HG03097 (cell line): ENCODE data around the gene GOLGA6D.
"Not testable (repeated sequence)": the region's sequence is repeated elsewhere in the genome, so short reads cannot be mapped to it uniquely, and the experiment has no call there.

Experiments
- ATAC-seq: cut with Tn5 transposase; IDR thresholded peaks from one replicate; pipeline ENCODE4 v1.9.1; 2021; ENCODE audit not compliant: unreplicated experiment, low FRiP score

GOLGA6D gene, protein sequence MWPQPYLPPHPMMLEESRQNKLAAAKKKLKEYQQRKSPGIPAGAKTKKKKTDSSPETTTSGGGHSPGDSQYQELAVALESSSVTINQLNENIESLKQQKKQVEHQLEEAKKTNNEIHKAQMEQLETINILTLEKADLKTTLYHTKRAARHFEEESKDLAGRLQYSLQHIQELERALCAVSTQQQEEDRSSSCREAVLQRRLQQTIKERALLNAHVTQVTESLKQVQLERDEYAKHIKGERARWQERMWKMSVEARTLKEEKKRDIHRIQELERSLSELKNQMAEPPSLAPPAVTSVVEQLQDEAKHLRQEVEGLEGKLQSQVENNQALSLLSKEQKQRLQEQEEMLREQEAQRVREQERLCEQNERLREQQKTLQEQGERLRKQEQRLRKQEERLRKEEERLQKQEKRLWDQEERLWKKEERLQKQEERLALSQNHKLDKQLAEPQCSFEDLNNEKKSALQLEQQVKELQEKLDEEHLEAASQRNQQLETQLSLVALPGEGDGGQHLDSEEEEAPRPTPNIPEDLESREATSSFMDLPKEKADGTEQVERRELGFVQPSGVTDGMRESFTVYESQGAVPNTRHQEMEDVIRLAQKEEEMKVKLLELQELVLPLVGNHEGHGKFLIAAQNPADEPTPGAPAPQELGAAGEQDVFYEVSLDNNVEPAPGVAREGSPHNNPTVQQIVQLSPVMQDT

GRCh38 chr15:75282572-75282971 is at the start of gene GOLGA6D:
GOLGA6D (plus strand) TSS chr15:75282835; CDS start chr15:75282876, 41 bp downstream.
- ATAC-seq, result not testable (repeated sequence)

DNA sequence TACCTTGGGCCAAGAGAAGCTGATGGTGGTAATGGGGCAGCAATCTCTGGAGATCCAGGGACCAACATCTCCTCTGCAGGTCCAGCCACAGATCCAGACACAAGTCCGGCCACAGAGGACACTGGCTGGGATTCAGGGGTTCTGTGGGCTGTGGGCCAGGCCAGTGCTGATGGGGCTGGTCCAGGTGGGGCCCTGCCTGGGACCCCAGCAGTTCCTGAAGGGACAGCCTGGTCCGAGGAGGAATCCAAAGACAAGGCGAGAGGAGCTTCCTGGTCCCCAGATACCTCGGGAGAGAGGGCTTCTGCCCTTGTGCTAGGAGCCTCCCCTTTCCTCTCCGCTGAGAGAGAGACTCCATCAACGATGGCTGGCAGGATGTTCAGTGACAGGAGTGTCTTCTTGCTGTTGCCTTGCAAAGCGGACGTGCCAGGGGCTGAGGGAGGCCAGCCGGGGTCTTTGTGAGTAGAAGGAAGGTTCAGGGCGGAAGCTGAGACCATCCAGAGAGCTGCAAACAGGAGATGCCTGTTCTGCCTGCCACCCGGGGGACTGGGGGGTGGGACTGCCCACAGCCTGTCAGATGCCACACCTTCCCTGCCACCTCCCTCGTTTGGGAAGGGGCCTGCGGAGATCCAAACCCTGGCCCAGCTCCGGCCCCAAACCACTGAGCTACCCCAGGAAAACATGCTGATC is 49.0 kb upstream of the GOLGA6D start:
- no peak for ATAC-seq

- ATAC-seq, result no peak
These were observed 48.3 kb upstream of the GOLGA6D start for GRCh38 chr15:75234191-75234810.

DNA sequence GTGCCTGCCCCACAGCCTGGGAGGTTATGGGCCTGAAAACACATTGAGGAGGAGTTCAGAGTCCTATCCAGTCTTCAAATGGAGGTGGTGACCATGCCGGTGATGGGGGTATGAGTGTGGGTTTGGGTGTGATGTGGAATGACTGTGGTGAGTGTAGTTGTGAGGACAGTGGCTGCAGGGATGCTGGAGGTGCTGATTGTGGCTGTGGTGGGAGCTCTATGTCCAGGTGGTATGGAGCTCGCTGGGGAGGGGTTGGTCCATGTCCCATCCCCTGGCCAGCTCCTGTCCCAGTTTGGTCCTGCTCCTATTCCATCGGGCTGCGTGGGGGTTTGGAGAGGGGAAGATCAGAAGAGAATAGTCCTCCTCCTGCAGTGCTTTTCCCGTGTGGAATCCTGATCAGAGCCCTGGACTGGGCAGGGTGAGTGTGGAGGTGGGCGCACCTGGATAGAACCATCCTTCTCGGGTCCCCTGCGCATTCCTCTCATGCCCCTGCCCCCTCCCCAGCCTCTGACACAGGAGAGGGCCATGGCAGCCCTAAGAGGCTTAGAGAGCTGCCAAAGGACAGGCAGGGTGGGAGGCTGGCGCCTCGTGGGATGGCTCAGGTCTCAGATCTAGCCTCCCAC is 47.5 kb upstream of the GOLGA6D start:
- no peak for ATAC-seq

DNA sequence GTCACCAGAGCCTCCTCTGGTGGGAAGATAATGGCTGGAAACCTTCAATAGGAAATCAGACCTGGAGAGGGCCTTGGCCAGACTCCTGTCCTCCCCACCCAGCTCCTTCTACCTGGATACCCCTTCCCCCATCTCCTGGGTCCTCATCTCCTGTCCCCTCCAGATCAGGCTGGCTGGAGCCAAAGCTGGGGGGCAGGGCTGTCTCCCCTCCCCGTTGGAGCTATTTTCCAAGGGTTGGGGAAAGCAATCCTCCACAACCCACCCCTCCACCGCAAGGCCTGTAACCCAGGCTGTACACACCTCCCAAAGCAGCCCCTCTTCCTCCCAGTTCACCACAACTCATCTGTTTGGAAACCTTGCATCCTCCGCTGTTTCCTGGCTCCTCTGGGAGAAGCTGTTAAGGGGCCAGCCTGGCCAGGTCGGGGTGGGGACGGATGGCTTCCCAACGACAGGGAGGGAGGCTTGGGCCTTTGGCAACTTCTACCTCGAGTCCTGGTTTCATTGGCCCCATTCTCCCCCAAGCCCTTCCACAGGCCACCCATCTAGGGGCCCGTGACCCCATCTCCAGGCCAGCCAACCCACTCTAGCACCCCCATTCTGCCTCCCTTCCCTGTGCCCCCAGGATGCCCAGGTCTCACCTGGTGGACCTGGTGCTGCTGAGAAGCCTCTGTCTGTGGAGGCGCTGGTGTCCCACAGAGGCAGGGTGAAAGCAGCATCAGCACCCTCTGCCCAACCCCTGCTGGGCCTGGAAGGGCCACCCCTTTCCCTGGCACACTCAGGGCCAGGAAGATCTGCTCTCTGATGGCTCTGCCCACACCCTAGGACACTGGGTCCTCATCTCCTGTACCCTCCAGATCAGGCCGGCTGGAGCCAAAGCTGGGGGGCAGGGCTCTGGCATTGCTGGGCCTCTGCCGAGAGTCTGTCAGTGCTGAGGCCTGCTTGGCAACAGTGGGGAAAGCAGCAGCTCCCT is 46.6 kb upstream of the GOLGA6D start:
- ATAC-seq, result no peak

GRCh38 chr15:75237316-75237982 is 45.2 kb upstream of the GOLGA6D start:
- no peak for ATAC-seq

DNA sequence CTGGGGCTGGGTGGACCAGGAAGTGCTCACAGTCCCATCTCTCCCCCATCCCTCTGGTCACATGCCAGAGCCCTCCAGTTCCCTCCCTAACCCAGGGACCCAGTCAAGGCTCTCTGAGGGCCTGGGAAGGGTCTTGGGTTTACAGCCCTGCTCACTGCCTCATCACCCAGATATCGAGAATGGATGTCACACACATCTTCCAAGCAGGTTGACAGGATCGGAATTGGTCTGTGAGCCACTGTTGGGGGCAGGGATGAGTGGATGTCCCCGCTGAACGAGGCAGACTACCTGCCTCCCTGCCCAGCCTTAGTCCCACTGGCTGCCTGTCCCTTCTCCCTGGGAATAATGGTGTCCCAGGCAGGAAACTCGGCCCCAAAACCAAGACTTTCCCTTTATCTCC is 44.5 kb upstream of the GOLGA6D start:
- no peak for ATAC-seq

DNA sequence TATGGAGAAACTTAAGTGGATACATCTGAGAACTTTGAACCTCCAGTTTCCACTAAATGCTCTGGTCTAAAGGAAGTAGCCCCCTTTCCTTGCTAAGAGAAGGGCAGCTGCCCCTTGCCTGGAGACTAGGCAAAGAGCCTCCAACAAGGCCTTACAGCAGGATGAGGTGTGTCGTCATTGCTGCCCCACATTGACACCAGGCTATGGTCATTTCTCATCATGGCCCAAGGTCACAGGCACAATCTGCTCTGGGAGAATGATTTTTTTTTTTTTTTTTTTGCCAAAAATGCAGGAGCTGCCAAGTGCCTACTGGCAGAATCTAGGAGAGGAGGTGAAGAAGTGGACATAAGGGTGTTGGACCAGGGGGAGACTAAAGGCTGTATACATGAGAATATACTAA is 36.9 kb upstream of the GOLGA6D start:
- ATAC-seq, result not testable (repeated sequence)

GRCh38 chr15:75248991-75249390 is 33.6 kb upstream of the GOLGA6D start:
- not testable (repeated sequence) for ATAC-seq

GRCh38 chr15:75249726-75250125 is 32.9 kb upstream of the GOLGA6D start:
- ATAC-seq, result no peak

- not testable (repeated sequence) for ATAC-seq
These were observed 31.3 kb upstream of the GOLGA6D start for GRCh38 chr15:75251343-75251742.

- ATAC-seq, result not testable (repeated sequence)
These were observed 30.4 kb upstream of the GOLGA6D start for GRCh38 chr15:75252285-75252684.

DNA sequence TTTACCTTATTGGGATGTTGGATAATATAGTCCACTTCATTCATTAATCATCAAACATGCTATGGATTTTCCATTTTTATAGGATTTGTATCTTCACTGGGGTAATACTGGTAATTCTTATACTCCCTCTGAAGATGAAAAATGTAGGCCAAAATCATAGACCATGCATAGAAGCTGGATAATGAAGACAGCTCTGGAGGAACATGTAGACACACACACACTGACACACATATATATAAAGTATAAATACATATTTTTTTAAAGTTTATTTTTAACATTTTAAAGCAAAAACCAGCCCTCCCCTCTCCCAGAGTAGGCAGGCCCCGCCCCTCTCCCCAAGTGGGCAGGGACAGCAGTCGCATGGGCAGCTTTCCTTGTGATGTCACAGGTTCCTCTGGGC is 24.6 kb upstream of the GOLGA6D start, which contains the start of gene GOLGA6C:
Gene GOLGA6C (plus strand): TSS at position 301 of the 400 bp plus-strand sequence. CDS start 265 bp downstream, outside the sequence.
- not testable (repeated sequence) for ATAC-seq

- ATAC-seq, result not testable (repeated sequence)
These were observed 23.9 kb upstream of the GOLGA6D start for GRCh38 chr15:75258620-75259343.

- not testable (repeated sequence) for ATAC-seq
These were observed 22.8 kb upstream of the GOLGA6D start for GRCh38 chr15:75259873-75260272.

DNA sequence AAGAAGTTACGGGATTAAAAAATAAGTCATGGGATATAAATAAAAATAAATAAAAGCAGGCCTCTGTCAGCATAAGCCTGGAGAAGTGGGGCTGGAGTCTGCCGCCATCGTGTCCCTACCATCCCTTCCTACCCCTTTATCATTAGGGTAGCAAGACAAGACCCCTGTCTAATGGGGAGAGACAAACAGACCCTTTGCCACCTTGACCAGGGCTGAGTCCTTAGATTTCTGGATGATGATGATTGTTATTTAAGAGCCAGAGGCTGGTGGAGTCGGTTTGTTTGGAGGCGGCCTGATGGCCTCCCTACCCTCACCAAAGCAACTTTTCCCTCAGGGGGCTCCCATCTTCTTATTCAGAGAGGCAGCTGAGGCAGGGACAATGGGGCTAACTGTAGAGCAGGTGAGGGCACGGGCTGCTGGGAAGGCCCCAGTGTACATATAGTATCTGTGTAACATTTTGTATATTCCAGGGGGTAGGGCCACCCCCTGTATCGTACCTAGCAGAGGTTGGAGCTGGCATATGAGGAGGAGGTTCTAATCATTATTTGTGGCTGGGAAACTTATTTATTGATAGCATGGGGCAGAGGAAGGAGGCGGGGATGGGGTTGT is 8.8 kb upstream of the GOLGA6D start:
- not testable (repeated sequence) for ATAC-seq

- ATAC-seq, result not testable (repeated sequence)
These were observed 8.0 kb upstream of the GOLGA6D start for GRCh38 chr15:75274509-75275107.
